Stimulated activated CD4-positive, alpha-beta T cell treated with anti-CD3 and anti-CD28 coated beads, Interleukin-4, amount 100 ng/mL, for 48 hours (primary cell): Measurements from ENCODE around the gene PXDC1.
"Not testable (repeated sequence)": the region's sequence is repeated elsewhere in the genome, so short reads cannot be mapped to it uniquely, and the experiment has no call there.

ENCODE experiments used
- DNase-seq, 2 donors: peaks; one replicate each; pipeline ENCODE4 v3.0.0-alpha.2; 2020; ENCODE audit warnings: low read depth in 2 of 2

Gene PXDC1

DNA sequence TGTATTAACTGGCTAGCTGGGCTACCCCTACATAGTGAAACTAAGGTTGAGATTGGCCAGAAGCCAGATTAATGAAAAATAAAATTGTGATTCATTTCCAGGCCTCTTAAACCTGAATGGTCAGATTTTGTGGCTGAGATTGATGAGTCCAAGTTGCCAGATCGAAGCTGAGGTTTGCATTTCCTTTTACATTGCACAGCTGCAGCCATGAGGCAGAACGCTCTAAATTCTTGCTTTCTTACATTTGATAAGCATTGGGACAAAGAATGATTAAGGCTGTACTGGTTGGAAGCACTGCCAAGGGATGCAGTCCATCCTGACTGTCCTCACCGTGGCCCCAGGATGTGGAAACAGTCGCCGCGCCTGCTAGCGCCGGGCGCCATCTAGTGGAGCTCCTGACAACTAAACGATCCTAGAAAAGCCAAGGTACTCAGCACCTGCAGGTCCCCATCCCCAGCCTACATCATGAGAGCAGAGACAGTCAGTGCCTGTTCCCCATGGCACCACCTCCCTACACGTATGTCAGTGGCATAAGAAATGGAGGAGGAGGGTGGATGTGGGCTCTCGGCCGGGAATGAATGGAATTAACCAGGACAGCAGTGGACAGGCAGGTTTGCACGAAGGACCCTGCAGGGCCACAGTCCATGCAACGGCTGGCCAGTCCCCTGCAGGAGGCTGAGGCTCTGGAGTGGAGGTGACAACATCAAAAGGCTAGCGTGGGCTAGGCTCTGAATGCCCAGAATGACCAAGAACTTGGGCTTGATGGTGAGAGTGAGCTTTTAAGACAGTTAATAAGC, 19.0 kb downstream of the PXDC1 start:
- peak; percentile 48 to 58 for DNase-seq

DNA sequence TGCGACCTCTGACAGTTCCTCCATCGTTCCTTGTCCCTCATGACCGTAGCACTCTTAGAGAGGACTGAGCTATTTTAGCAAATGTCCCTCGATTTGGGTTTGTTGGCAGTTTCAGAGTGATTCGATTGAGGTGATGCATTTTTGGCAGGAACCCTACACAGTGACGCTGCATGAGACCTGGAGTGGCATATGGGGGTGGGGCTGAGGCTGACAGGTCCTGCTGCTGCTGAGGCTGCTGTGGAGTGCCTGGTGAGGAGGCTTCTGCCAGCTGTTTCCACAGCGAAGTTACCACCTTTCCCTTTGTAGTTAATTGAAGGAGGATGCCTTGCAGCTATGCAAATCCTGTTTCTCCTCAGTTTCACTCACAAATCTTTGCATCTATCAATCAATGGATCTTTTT, 19.8 kb downstream of the PXDC1 start:
- DNase-seq = no peak

DNA sequence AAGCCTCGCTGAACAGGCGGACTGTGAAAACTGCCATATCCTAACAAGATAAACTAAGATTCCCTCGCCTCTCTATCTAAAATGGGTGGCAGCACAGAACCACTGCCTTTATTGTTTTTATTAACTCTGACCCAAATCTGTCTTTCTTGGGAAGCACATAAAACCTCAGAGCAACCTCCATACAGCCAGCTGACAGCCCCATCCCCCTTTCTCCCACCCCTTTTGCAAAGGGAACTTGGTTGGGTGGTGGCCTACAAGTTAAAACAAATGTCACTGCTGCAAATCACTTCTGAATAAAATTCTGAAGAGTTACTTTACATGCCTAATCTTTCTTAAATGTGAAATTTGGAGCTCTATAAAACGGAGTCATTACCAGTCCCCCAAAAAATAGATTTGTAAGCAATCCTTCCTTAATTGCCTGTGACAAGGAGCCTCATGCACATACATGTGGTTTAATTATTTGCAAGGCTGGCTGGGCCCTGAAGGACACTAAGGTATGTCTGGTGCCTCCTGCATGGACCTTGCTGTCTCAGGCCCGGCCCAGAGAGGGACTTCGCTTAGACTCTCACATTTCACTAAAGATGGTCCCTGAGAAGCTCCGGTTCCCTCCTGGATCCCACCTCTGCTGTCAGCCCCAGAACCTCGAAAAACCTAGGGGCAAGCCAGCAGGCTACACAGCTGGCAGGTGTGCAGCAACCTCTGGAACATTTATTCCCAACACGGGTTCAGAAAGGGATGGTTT, 21.7 kb downstream of the PXDC1 start:
- no peak for DNase-seq

DNA sequence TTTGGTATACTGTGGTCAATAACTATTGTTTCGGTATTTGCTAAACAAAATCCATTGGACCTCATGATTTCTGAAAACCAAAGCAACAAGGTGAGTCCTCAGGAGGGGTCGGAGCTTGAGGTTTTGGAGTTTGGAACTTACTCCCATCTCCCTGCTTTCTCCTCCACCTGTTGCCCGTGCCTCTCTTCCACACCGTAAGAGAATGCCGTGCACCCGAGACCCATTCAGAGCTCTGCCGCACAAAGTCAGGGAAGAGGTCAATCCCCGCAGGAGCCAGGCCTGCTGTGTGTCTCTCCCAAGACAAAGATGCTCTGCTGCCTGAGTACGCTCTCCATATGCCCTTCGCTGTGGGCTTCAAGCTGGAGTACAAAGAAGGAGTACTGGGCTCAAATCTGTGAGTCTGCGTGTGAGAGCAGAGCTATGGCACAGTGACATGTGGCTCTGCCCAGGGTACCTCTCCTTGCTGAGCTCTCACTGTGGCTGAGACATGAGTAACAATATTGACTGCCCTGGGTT, 23.9 kb downstream of the PXDC1 start:
- DNase-seq = no peak

DNA sequence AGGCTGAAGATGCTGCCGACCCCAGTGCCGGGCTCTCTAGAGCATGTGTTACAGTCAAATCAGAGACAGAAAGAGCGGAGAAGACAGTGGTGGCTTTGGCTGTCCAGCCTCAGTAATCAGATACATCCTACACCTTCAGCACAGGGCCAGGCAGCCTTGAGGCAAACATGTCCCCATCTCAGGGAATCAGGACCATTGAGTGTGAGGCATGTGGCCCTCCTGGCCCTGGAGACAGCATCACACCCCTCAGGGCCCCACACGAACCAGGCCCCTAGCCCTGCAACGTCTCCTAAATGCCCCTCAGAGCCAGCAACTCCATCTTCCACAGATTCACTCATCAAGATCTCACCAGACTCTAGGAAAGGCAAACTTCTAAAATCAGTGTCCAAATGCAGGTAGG, 24.5 kb downstream of the PXDC1 start:
- no peak for DNase-seq

DNA sequence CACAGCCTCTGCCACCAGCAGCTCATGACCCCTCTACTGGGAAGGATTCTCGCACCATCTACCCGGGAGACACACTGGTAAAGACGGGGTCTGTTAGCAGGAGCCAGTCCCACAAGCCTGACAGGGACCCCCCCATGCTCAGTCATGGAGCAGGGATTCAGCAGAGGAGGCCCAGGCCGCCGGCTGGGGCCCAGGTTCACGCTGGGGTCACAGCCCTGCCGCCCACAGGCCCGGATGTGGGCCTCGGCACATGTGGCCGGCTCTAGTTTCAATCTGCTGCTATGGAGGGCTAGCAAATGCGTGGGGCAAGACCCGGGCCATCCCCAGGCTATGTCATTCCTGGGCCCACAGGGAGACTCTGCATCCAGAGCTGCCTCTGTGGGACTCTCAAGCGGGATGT, 25.1 kb downstream of the PXDC1 start:
- no peak for DNase-seq

DNA sequence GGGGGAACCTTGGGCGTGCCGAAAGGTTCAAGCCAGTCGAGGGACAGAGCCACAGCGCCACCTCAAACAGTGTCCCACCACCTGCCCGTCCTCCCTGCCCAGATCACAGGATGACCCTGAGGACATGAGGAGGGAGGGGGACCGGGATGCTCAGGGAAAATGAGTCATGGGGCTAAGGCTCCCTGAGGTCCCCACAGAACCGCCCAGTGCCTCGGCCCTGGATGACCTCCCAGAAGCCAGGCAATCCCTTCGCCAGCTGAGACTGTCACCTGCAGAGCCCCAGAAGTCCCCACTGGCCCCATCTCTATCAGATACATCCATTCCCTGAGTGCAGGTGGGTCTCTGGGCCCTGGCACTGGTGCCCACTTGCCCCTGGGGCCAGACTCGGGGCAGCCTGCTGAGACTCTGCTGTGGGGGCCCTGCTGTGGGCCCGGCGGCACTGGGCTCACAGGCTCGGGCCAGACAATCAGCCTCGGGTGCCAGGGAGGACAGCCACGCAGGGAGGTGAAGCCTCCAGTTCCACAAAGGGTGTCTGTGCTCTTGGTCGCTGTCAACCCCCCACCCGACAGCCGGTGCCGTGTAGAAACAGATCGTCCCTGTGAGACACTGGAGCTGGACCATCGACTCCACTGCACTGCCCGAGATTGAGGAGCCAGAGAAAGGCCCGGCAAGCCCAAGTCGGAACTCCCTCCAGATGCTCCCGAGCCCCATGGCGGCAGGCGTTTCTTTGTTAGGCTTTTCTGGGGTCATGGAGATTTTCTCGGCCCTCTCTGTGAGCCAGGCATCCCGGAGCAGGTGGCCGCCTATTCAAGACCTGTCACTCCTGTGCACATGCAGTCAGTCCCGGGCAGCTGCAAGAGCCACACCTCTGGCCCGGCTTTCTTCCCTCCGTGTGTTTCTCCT, 26.1 kb downstream of the PXDC1 start:
- DNase-seq = no peak

DNA sequence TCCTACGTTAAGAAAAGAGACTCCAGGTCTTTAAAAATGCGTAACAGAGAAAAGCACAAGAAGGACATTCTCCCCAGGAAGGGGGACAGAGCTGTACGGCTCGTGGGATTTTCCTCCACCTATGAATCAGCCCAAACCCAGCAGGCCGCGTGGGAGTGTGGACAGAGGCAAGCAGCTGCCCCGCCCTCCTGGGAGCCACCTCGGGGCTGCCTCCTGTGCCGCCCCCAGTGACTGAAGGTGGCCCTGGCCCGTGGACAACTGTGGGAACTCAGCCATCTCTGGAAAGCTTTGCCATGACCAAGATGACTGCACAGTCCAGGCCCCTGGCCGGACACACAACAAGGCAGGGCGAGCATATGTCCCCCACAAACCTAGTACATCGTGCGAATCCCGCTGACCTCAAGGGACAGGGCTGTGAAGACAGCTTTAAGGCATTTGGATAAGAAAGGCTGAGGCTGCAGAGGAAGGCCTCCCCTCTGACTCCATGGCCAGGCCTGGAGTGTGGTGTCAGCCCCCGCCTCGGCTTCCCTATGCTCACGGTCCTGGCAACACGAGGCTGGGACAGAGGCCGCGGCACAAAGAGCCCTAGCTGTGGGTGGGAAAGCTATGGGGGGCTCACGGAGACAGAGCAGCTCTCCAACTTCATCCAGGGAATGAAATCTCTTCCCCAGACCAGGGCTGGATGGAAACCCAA, 26.9 kb downstream of the PXDC1 start:
- DNase-seq = no peak

DNA sequence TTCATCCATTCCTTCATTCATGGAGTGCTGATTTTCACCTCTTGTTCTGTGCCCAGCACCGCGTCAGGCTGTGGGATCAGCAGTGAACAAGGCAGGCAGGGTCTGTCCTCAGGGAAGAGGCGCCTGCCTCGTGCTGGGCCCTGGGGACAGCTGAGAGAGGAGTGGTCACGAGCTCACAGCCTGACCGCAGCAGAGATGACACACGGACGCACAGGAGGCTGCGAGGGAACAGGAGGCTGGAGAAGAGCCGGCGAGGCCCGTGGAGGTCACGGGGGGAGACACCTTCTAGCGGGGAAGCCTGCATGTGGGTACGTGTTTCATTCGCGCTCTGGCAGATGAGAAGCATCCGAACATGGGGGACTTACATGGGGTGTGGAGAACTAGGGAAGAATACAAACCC, 27.5 kb downstream of the PXDC1 start:
- no peak for DNase-seq

DNA sequence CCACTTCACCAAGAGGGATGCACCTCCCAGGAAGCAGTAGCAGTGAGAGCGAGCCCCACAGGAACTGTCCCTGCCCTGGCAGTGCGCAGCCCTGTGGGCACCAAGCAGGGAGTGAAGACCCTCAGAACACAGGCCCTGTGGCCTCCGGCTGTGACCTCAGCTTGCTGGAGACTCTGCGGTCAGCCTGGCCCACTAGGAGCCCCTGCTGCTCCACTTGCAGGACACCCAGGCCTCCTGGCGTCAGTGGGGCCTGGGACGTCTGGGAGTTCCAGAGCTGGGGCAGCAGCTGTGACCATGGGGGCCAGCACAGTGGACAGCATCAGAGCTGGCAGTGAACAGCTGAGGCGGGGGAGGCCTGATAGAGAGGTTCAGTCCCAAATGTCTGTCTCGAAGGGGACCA, 28.3 kb downstream of the PXDC1 start:
- no peak for DNase-seq

DNA sequence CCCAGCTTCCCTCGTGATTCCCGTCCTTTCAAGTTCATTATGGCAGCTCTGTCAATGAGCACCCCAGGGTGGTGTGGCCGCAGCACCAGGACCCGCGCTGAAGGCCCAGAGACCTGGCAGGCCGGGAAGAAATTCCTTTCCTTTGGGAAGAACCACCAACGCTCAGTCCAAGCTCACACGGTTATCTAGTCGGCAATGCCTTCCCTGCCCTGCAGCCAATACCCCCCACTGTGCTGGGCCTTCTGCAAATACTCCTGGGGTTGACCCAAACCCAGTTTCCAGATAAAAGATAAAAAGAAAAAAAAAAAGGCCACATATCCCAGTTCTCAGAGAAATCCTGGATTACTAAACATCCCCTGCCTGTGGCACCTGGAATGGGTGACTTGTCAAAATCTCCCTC, 28.7 kb downstream of the PXDC1 start:
- DNase-seq = no peak

DNA sequence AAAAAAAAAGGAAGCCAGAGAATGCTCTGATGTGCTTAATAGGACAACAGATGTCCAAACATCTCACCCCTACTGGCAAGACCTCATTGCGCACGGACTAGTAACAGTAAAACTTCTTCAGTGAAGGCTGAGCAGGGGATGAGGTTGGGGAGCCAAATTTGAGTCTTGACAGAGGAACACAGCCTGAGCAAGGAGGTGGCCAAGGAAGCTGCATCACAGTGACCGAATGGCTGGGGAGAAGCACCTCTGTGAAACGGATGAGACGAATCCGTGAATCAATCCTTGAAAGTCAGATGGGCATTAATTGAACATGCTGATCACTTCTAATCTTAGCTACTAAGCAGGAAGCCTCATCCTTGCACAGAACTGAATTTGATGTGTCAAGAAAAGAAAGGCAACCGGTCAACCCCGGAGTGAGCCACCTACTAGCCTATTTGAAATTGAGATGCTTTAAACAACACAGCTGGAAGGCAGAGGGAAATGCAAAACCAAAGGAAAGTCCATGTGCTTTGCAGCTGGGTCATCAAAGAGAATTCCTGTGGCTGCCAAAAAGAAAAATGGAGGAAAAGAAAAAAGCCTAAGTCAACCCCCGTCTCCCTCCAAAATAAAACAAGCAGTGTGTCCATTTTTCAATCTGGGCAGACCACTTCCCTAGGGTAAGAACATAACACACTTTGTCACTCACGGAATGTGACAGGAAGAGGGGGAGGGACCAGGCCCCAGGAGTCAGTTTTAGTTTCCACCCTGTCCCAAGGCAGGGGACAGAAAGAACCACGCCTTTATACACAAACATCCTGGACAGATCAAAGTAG, 29.5 kb downstream of the PXDC1 start:
- no peak for DNase-seq

DNA sequence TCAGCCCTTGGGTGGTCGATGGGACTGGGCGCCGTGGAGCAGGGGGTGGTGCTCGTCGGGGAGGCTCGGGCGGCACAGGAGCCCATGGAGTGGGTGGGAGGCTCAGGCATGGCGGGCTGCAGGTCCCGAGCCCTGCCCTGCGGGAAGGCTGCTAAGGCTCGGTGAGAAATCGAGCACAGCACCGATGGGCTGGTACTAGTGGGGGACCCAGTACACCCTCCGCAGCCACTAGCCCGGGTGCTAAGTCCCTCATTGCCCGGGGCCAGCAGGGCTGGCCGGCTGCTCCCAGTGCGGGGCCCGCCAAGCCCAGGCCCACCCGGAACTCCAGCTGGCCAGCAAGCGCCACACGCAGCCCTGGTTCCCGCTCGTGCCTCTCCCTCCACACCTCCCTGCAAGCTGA, 30.7 kb downstream of the PXDC1 start:
- DNase-seq = not testable (repeated sequence)

DNA sequence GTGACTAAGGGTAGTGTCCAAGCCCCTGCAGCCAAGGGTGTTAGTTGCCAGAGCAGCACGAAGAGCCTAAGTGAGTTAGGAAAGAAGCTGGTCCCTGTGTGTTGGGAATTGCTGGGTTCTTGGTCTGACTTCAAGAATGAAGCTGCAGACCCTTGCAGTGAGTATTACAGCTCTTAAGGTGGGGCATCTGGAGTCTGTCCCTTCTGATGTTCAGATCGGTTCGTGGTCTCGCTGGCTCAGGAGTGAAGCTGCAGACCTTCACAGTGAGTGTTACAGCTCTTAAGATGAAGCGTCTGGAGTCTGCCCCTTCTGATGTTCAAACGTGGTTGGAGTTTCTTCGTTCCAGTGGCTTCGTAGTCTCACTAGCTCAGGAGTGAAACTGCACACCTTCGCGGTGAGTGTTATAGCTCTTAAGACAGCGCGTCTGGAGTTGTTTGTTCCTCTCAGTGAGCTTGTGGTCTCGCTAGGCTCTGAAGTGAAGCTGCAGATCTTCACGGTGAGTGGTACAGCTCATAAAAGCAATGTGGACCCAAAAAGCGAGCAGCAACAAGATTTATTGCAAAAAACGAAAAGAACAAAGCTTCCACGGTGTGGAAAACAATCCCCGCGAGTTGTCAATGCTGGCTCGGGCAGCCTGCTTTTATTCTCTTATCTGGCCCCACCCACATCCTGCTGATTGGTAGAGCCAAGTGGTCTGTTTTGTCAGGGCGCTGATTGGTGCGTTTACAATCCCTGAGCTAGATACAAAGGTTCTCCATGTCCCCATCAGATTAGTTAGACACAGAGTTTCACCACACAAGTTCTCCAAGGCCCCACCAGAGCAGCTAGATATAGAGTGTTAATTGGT, 31.8 kb downstream of the PXDC1 start:
- no peak for DNase-seq

DNA sequence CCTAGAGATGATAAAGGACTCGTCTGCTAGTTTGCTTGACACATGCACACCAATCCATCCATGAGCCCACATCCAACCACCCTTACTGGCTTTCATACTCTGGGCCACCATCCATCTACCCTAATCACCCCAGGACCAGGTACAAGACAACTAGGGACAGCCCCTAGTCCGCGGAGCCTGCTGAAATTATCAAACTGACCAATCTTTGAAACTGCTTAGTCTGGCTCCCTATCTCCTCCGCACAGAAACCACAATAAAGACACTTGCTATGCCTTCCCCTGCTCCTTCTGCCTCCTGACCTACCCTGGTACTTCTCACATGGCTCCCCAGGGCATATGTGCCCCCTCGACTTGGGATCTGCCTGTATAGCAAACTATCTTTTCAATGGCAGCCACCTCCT, 33.1 kb downstream of the PXDC1 start:
- no peak for DNase-seq

DNA sequence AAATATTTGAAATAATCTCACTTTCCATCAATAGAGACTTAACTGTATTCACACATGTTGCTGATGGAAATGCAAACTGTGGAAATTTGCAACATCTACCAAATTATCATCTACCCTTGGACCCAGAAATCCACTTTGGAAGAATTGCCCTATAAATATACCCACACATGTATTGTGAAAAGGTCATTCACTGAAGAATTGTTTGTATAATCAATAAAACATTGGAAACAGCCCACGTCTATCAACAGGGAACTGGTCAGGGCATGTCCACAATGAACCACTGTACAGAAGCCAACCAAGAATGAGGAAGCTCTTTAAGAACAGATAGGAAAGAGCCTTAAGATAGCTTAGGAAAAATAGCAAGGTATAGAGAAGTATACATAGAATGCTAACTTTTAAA, 36.2 kb downstream of the PXDC1 start:
- DNase-seq = no peak

DNA sequence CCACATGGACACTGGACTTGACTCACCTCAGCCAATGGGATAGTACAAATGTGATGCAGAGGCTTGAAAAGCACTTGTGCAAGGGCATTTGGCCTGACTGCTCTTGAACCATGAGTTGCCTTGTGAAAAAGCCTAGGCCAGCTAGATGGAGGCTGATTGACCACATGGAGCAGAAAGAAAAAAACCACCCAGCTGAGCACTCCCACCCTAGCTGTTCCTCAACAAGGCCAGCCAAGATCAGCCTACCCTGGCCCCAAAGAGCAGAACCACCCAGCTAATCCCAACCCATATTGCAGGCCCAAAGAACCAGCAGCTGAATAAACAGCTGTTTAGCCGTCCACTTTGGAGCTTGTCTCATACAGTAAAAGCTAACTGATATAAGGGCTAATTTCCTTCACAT, 36.7 kb downstream of the PXDC1 start:
- DNase-seq = no peak

DNA sequence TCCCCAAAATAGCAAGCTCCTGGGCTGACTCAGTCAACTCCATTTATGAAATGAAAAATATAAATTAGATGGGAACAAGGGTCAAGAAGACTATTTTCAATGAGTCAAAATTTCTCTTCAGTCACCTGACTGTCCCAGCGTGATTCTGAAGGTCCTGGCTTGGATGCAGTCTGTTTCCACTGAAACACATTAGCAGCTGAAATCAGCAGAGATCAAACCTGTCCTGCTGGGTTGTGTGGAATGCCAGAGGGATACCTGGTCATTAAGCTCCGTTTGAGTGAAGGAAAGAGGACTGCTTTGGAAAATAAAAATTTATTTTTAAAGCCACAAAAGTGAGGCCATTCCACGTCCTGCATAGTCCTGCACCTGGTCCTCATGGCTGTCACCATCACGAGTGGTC, 37.4 kb downstream of the PXDC1 start:
- no peak for DNase-seq

DNA sequence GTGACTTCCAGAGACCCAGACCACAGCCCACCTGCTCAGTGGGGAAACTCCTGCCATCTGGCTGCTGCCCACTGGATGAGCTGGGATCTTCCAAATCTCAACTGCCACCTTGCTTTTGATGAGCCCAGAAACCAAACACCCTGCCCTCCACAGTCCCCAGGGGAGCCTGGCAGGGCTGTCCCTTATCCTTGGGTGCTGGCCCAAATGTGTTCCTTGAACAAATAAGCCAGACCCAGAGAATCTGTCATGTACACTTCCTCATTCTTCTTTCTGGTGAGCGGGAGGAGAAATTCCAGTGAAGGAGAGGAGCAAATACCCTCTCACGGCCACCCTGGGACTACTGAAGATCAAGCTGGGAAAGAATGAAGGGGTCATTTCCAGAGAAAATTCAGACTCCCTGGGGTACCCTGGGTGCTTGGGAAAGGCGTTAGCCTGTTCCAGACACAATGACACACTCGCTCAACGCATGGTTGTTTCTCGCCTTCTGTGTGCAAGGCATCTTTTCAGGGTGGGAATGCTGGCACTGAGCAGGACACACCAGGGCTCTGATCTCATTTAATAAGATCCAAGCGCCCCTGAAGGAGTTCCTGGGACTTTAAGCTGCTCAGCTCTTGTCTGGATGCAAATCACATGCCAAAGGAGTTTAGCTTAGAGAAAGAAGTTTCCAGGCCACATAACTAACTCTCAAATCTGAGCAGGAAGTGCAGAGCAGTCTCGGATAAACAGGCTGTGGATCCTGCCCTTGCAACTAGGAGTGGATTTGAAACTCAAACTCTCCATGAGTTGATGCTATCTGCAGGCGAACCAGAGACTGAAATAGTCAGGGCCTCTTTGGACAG, 38.5 kb downstream of the PXDC1 start:
- no peak for DNase-seq
